Measurements from ENCODE around the gene CELA2B.
"Not testable (repeated sequence)": the region's sequence is repeated elsewhere in the genome, so short reads cannot be mapped to it uniquely, and the experiment has no call there.

Gene CELA2B

DNA sequence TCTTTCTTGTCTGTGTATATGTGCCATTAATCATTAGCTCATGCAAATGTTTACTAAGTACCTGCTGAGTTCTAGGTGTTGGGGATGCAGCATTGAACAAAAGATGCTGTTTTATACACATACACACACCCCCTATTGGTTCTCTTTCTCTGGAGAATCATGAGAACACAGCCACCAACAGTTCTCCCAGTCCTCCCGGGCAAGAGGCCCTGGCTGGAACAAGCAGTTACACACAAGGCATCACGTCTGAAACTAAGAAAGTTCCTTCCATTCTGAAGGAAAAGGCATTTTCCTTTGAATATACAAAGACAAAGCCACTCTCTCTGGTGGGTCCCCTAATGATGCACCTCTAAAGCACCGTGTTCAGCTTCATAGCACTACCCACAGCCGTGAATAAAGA lies 37.3 kb downstream of the CELA2B start:
- TF ChIP-seq, protein P1, sequence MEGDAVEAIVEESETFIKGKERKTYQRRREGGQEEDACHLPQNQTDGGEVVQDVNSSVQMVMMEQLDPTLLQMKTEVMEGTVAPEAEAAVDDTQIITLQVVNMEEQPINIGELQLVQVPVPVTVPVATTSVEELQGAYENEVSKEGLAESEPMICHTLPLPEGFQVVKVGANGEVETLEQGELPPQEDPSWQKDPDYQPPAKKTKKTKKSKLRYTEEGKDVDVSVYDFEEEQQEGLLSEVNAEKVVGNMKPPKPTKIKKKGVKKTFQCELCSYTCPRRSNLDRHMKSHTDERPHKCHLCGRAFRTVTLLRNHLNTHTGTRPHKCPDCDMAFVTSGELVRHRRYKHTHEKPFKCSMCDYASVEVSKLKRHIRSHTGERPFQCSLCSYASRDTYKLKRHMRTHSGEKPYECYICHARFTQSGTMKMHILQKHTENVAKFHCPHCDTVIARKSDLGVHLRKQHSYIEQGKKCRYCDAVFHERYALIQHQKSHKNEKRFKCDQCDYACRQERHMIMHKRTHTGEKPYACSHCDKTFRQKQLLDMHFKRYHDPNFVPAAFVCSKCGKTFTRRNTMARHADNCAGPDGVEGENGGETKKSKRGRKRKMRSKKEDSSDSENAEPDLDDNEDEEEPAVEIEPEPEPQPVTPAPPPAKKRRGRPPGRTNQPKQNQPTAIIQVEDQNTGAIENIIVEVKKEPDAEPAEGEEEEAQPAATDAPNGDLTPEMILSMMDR (IDR thresholded peaks at IDR 0.05; ENCODE audit: extremely low read depth, insufficient read depth, missing control alignments), result no peak
- in situ Hi-C loops (cut with MboI; ENCODE audit: low pct_unique_long_range_greater_than_20kb, low sequenced_read_pairs, unreplicated experiment), result no loop called here
- no peak for DNase-seq (ENCODE audit: low spot score)

DNA sequence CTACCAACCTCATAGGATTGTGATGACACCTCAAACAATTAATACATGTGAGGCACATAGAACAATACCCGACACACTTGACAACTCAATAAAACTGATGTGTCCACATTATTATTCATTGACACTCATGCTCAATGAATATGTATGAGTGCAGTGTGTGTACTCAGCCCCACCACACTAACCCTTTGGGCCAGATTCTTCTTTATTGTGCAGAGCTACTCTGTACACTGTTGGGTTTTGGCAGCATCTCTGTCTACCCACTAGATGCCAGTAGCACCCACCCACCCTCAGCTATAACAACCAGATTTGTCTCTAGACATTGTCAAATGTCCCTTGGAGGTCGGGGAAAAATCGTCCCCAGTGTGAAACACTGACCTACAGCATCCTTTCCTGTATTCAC lies 38.0 kb downstream of the CELA2B start:
- TF ChIP-seq, protein P1 (IDR thresholded peaks at IDR 0.05; ENCODE audit: extremely low read depth, insufficient read depth, missing control alignments), result no peak
- DNase-seq (ENCODE audit: low spot score), result no peak
- in situ Hi-C loops (cut with MboI; ENCODE audit: low pct_unique_long_range_greater_than_20kb, low sequenced_read_pairs, unreplicated experiment), result no loop called here

DNA sequence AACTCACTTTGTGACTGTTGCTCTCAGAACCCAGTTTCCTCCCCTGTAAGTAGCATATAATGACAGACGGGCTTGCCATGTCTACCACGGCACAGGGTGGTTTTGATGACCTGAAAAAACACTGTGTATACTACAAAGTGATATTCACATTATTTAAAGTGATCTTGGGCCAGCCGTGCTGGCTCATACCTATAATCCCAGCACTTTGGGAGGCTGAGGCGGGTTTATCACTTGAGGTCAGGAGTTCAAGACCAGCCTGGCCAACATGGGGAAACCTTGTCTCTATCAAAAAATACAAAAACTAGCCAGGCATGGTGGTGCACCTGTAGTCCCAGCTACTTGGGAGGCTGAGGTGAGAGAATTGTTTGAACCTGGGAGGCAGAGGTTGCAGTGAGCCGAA lies 38.7 kb downstream of the CELA2B start:
- in situ Hi-C loops (cut with MboI; ENCODE audit: low pct_unique_long_range_greater_than_20kb, low sequenced_read_pairs, unreplicated experiment); DNase-seq (ENCODE audit: low spot score): not testable (repeated sequence)

DNA sequence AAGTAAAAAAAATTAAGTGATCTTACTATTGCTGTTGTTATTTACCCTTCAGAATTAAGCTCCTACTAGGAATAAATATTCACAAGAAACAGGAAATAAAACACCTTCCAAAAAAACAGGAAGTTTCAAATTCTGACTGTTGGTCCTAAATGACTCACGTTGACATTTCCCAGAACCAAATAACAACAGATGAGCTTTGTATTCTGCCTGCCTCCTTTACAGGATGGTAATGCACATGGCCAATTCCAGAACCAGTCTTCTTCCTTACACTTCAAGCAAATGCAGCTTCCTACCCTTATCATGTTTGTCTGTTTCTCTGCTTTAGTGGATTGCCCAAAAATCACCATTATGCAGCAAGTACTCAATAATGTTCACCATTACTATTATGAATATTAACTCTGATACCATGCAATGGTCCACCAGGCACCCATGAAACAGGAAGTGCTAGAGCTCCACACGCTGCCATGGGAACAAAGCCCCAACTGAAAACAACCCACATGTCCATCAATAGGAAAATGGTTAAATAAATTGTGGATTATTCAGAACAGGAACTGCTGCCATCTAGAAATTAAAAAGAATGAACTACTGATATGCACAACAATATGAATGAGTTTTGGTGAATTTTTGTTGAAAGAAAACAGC lies 39.2 kb downstream of the CELA2B start:
- DNase-seq (ENCODE audit: low spot score), result no peak
- in situ Hi-C loops (cut with MboI; ENCODE audit: low pct_unique_long_range_greater_than_20kb, low sequenced_read_pairs, unreplicated experiment), result no loop called here

DNA sequence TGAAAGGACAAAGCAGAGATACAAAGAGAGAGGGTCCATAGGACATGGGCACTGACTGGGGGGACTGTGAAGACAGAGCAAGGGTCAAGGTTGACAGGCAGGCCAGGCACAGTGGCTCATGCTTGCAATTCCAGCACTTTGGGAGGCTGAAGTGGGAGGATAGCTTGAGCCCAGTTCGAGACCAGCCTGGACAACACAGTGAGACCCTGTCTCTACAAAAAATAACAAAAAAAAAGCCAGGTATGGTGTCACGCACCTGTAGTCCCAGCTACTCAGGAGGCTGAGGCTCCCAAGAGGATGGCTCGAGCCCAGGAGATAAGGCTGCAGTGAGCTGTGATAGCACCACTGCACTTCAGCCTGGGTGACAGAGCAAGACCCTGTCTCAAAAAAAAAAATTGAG lies 43.7 kb downstream of the CELA2B start:
- no peak for DNase-seq (ENCODE audit: low spot score)
- in situ Hi-C loops (cut with MboI; ENCODE audit: low pct_unique_long_range_greater_than_20kb, low sequenced_read_pairs, unreplicated experiment), result no loop called here

More for the DNA sequence above, 39.2 kb downstream of the CELA2B start:
- TF ChIP-seq, protein P1 (IDR thresholded peaks at IDR 0.05; ENCODE audit: extremely low read depth, insufficient read depth, missing control alignments), result no peak

DNA sequence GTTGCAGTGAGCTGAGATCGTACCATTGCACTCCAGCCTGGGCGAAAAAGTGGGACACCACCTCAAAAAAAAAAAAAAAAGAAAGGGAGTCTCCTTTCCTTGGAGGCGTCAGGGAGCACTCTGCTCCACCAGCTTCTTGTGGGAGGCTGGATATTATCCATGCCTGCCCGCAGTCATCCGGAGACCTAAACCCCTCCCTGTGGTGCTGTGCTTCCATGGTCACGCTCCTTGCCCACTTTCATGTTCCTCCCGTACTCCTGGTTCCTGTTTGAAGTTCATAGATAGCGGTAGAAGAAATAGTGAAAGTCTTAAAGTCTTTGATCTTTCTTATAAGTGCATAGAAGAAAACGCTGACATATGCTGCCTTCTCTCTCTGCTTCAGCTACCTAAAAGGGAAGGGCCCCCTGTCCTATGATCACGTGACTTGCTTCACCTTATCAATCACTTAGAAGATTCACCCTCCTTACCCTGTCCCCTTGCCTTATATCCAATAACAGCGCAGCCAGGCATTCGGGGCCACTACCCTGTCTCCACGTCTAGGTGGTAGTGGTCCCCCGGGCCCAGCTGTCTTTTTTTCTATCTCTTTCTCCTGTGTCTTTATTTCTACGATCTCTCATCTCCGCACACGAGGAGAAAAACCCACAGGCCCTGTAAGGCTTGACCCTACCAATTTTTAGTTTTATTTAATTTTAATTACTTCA lies 45.5 kb downstream of the CELA2B start:
- DNase-seq (ENCODE audit: low spot score); in situ Hi-C loops (cut with MboI; ENCODE audit: low pct_unique_long_range_greater_than_20kb, low sequenced_read_pairs, unreplicated experiment): not testable (repeated sequence)

More for the DNA sequence above, 43.7 kb downstream of the CELA2B start:
- TF ChIP-seq, protein P1 (IDR thresholded peaks at IDR 0.05; ENCODE audit: extremely low read depth, insufficient read depth, missing control alignments), result no peak

DNA sequence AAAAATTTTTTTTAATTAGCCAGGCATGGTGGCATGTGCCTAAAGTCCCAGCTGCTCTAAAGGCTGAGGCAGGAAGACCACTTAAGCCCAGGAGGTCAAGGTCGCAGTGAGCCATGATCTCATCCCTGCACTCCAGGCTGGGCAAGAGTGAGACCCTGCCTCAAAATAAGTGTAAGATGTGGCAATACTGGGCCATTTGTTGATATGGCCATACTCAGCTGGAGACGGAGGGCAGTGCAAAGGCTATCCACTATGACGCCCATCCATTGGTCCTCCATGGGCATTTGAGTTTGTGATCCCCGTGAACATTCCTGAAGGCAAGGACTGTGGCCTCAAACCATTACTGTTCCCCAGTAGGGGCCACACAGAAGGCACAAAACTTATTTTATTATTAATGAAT lies 46.6 kb downstream of the CELA2B start:
- in situ Hi-C loops (cut with MboI; ENCODE audit: low pct_unique_long_range_greater_than_20kb, low sequenced_read_pairs, unreplicated experiment), result no loop called here
- TF ChIP-seq, protein P1 (IDR thresholded peaks at IDR 0.05; ENCODE audit: extremely low read depth, insufficient read depth, missing control alignments), result no peak
- DNase-seq (ENCODE audit: low spot score), result no peak

Data from GM13977 (cell line).